Mucosa of stomach (tissue), 1 donor: Measurements from ENCODE around the gene TOB1.

ENCODE experiments used
- H3K27me3 ChIP-seq: one replicate; pipeline ENCODE4 v1.7.0; 2013; ENCODE audit warnings: mild to moderate bottlenecking, low read length; ENCODE audit not compliant: control insufficient read depth, insufficient read depth
- H3K36me3 ChIP-seq: one replicate; pipeline ENCODE4 v1.7.0; 2013; ENCODE audit warnings: low read length; ENCODE audit not compliant: control insufficient read depth, insufficient read depth
- H3K4me1 ChIP-seq: one replicate; pipeline ENCODE4 v1.7.0; 2013; ENCODE audit warnings: mild to moderate bottlenecking, low read length; ENCODE audit not compliant: control insufficient read depth, insufficient read depth
- H3K4me3 ChIP-seq: one replicate; pipeline ENCODE4 v1.7.0; 2013; ENCODE audit warnings: low read length
- H3K9ac ChIP-seq: one replicate; pipeline ENCODE4 v1.7.0; 2013; ENCODE audit warnings: mild to moderate bottlenecking, low read length, moderate library complexity
- H3K9me3 ChIP-seq: one replicate; pipeline ENCODE4 v1.7.0; 2013; ENCODE audit warnings: mild to moderate bottlenecking, low read length, moderate library complexity; ENCODE audit not compliant: control insufficient read depth
- donor health status: Pancreatic carcinoma.

Gene TOB1

GRCh38 chr17:50837980-50838954, 27.9 kb downstream of the TOB1 start:
- Histone ChIP-seq H3K36me3 (no peaks in the 10 kb centered on the region), H3K9me3 (no peaks in the 10 kb centered on the region), H3K4me1 (peaks cover 12% of the 10 kb centered on the region), H3K9ac (no peak overlapping the region), H3K27me3 (peaks cover 14% of the 10 kb centered on the region), H3K4me3 (no peak overlapping the region)

- no peak overlapping the region for H3K4me3 ChIP-seq
- no peaks in the 10 kb centered on the region for H3K36me3 ChIP-seq
- H3K9me3 ChIP-seq = no peaks in the 10 kb centered on the region
- peaks cover 14% of the 10 kb centered on the region for H3K27me3 ChIP-seq
- no peak overlapping the region for H3K9ac ChIP-seq
- H3K4me1 ChIP-seq = peaks cover 12% of the 10 kb centered on the region
These were observed 28.7 kb downstream of the TOB1 start for GRCh38 chr17:50837286-50837979.

DNA sequence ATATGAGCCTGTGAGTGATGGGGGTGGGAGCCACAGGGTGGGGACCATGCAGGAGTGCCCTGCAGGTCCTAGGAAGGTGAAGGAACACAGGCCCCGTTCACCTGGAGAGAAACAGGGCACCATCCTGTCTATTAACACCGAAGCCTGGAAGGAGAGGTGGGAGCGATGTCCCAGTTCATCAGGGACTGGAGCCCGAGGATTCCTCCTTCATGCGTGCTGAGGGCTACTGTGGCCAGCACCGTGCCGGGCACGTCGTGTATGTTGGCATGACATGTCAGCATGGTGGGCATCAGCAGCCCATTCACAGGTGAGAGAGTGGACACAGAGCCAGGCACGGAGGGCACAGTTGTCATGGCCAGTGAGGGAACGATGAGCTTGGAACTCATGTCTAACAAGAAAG, 29.3 kb downstream of the TOB1 start:
- Histone ChIP-seq H3K27me3 (peaks cover 14% of the 10 kb centered on the region), H3K36me3 (no peaks in the 10 kb centered on the region), H3K4me1 (peaks cover 10% of the 10 kb centered on the region), H3K9ac (no peak overlapping the region), H3K4me3 (no peak overlapping the region), H3K9me3 (no peaks in the 10 kb centered on the region)

- Histone ChIP-seq H3K36me3 (no peaks in the 10 kb centered on the region), H3K4me1 (peaks cover 19% of the 10 kb centered on the region), H3K4me3 (no peak within 1 kb of the TSS), H3K27me3 (peaks cover 14% of the 10 kb centered on the region), H3K9me3 (no peaks in the 10 kb centered on the region), H3K9ac (no peak within 1 kb of the TSS)
These were observed 30.6 kb downstream of the TOB1 start, which contains the start of gene WFIKKN2 for GRCh38 chr17:50835301-50836234. TSS of gene WFIKKN2 (plus strand) at chr17:50835586. CDS start at chr17:50835938, 352 bp downstream.

GRCh38 chr17:50834429-50835300, 31.5 kb downstream of the TOB1 start:
- Histone ChIP-seq H3K36me3 (no peaks in the 10 kb centered on the region), H3K4me3 (no peak overlapping the region), H3K9ac (no peak overlapping the region), H3K27me3 (peaks cover 14% of the 10 kb centered on the region), H3K4me1 (peaks cover 26% of the 10 kb centered on the region), H3K9me3 (no peaks in the 10 kb centered on the region)

DNA sequence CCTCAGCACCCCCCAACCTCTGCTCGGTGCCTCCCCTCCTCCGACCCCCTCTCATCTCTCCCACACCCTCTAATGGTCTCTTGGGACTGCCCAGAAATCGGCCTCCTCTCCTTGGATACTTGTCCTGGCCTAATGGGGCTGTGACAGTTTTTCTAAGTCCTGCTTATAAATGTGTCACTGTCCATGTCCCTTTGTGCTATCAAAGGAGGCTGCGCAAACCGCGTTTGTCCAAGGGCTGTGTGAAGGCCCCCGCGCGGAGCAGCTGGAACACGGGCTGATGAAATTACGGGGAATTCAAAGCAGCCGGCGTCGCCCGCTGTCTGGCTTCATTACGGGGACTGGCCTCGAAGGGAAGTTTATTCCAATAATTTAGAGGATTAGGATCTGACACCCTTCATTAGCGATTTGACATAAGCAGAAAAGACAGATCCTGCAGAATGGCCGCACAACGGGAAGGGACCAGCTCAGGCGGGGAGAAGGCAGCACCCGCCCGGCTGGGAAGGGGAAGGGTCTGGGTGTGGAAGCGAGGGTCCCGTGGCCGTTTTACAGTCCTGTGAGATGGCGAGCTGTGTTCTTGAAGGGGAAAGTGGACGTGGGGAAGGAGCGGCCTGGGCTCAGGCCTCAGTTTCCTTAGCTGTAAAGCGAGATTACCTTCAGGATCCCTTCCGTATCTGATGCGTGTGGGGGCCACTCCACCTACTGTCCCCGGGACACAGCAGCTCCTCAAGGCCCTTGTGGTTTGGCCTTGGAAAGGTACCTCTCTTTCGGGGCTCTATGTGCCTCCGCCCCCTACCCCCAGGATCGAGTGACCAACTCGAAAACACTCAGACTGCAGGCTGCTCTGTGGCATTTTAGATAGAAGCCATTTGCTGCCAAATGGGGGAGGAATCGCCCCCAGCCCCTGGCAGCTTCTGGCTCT, 32.4 kb downstream of the TOB1 start:
- Histone ChIP-seq H3K4me3 (no peak overlapping the region), H3K36me3 (no peaks in the 10 kb centered on the region), H3K4me1 (peaks cover 30% of the 10 kb centered on the region), H3K9ac (no peak overlapping the region), H3K9me3 (no peaks in the 10 kb centered on the region), H3K27me3 (peaks cover 14% of the 10 kb centered on the region)

GRCh38 chr17:50832864-50833381, 33.2 kb downstream of the TOB1 start:
- Histone ChIP-seq H3K27me3 (peaks cover 14% of the 10 kb centered on the region), H3K36me3 (no peaks in the 10 kb centered on the region), H3K4me3 (no peak overlapping the region), H3K9ac (no peak overlapping the region), H3K9me3 (no peaks in the 10 kb centered on the region), H3K4me1 (peaks cover 30% of the 10 kb centered on the region)

GRCh38 chr17:50832267-50832863, 33.8 kb downstream of the TOB1 start:
- Histone ChIP-seq H3K27me3 (peaks cover 14% of the 10 kb centered on the region), H3K4me1 (peaks cover 30% of the 10 kb centered on the region), H3K36me3 (no peaks in the 10 kb centered on the region), H3K9me3 (no peaks in the 10 kb centered on the region), H3K4me3 (no peak overlapping the region), H3K9ac (no peak overlapping the region)

DNA sequence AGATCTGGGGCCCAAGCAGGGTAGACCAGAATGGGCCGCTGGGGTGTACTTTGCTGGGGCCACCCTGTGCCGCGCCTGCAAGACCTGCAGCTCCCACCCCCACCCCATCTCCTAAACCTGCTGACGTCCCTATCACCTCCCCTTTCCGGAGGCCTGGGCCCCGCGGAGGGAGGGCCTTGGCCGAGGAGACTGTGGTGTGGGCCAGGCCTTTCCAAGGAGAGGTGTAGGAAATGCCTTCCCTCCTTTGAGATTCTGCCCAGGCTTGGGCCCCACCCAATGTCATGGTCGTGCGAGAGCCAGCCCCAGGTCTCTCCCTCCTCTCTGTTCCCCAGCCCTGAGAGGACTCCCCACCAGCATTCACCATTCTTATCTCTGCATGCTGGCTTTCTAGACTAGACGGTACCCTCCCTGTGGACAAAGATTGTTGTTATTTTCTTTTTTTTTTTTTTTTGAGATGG, 34.7 kb downstream of the TOB1 start:
- H3K36me3 ChIP-seq = no peaks in the 10 kb centered on the region
- no peak overlapping the region for H3K4me3 ChIP-seq
- no peak overlapping the region for H3K9ac ChIP-seq
- H3K9me3 ChIP-seq = no peaks in the 10 kb centered on the region
- H3K4me1 ChIP-seq = peaks cover 30% of the 10 kb centered on the region
- peaks cover 14% of the 10 kb centered on the region for H3K27me3 ChIP-seq

DNA sequence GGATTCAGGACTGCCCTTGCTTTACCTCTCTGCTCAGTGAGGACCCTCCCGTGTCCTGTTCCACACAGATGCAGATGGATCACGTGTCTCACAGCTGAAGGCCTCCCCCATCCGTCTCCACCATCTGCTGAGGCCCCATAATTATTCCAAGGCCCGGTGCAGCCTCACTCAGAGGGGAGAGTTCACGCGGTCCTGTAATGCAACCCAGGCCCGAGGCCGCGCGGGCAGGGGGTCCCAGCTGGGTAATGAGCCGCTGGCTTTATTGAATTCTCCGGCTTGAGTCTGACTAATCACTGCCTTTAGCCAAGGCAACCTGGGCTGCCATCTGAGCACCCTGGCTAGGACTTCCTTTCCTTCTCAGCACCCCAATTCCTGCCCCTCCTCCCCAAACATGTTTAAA, 35.2 kb downstream of the TOB1 start:
- no peak overlapping the region for H3K4me3 ChIP-seq
- no peaks in the 10 kb centered on the region for H3K9me3 ChIP-seq
- H3K4me1 ChIP-seq = peaks cover 30% of the 10 kb centered on the region
- no peak overlapping the region for H3K9ac ChIP-seq
- no peaks in the 10 kb centered on the region for H3K36me3 ChIP-seq
- H3K27me3 ChIP-seq = peaks cover 13% of the 10 kb centered on the region
